HUES48 (cell line): Measurements from ENCODE around the gene RPS18.
A peak's percentile ranks its signal among the peaks of the same experiment; 100 is the strongest.
"Not testable (repeated sequence)": the region's sequence is repeated elsewhere in the genome, so short reads cannot be mapped to it uniquely, and the experiment has no call there.

Experiments used
- H3K27ac ChIP-seq: one replicate; pipeline ENCODE4 v1.7.0; 2013; ENCODE audit warnings: low read depth, low read length, inconsistent platforms
- H3K27me3 ChIP-seq: 2 replicates; pipeline ENCODE4 v1.6.1; 2013; ENCODE audit warnings: mild to moderate bottlenecking, low read length; ENCODE audit not compliant: control insufficient read depth, insufficient read depth
- H3K36me3 ChIP-seq: 2 replicates; pipeline ENCODE4 v1.6.1; 2013; ENCODE audit warnings: low read length; ENCODE audit not compliant: control insufficient read depth, insufficient read depth
- H3K4me1 ChIP-seq: 2 replicates; pipeline ENCODE4 v1.6.1; 2013; ENCODE audit warnings: mild to moderate bottlenecking, low read length; ENCODE audit not compliant: control insufficient read depth, insufficient read depth
- H3K4me3 ChIP-seq: 2 replicates; pipeline ENCODE4 v1.5.1; 2013; ENCODE audit warnings: mild to moderate bottlenecking, low read depth, low read length
- H3K9ac ChIP-seq: 2 replicates; pipeline ENCODE4 v1.6.1; 2013; ENCODE audit warnings: mild to moderate bottlenecking, low read depth, low read length, moderate library complexity
- H3K9me3 ChIP-seq: 2 replicates; pipeline ENCODE4 v1.6.1; 2013; ENCODE audit warnings: low read length; ENCODE audit not compliant: control insufficient read depth, insufficient read depth

RPS18 gene

DNA sequence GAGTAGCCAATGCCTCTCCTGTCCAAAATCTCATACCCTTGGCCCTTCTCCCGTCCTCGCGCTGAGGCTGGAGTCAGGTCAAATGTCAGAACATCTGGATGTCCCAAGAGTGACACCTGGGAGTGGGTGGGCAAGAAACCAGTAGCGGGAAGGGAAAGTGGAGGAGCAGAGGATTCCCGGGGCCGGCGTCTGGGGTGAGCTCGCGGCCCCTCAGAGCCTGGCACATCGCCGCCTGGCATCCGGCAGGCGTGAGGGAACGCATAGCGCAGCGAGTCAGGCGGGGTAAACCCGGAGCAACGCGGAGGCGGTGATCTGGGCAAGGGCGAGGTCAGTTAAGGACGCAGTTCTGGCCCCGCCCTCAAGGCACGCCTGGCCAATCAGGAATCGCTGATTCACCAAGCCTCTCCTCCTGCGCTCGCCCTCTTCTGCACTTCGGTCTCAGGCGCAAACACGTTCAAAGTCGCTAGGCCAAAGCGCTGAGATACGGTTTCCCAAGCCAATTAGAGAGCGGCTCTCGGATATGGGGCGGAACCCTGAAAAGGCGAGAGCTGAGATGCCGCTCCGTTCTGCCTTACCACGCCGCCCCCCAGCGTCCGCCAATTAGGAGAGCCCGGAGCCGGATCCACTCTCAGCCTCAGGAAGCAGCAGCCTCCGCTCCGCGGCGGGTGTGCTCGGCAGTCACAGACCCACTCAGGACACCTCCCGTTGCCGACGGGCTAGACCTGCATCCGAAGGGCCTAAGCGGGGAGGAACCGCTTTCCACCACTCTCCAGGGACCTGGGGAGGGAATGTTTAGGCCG, 22.7 kb upstream of the RPS18 start:
- Histone ChIP-seq H3K9ac (peak overlapping the region; percentile 65), H3K4me3 (peak overlapping the region; percentile 69), H3K27me3 (peaks cover 29% of the 10 kb centered on the region), H3K27ac (peak overlapping the region; percentile 77), H3K9me3 (no peaks in the 10 kb centered on the region), H3K4me1 (peaks cover 5% of the 10 kb centered on the region), H3K36me3 (peaks cover 9% of the 10 kb centered on the region)

DNA sequence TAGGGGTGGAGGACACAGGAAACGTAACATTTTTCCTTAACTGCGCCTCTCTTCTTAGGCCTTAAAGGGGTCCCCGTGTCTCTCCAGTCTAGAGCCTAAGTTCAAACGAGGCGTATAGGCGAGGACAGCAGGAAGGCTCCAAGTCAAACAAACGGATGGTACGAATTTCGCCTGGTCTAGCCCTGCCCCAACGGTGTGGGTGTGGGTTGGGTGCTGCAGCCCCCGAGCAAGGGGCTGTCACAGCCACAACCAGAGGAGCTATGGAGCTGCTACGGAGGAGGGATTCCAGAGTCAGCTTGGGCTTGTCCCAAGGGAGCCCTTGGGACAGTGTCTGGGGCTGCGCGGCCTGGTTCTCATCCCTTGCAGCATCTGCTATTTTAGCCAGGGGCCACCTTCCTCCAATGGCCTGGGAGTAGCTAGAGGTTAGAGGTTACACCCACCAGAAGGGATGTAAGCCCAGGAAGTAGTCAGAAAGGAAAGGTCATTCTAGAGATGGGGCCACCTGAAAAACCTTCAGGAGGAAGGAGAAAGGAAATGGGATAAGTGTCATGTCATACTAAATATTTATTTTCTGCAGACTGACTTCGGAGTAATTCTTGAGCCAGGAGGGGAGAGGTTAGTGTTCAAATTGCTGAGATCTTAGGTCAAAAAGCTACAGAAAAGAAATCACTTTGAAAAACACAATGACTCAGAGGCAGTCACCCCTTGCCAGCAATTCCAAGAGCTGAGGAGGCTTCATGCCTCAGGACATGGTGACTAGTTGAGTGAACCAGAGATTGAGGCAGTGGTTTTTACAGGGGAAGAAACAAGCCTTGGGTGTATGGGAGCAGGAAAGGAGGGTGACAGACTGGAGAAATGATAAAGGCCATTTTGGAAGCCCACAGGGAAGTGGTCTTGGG, 21.9 kb upstream of the RPS18 start:
- peak overlapping the region; percentile 65 for H3K9ac ChIP-seq
- peaks cover 9% of the 10 kb centered on the region for H3K36me3 ChIP-seq
- peak overlapping the region; percentile 77 for H3K27ac ChIP-seq
- H3K4me3 ChIP-seq, result peak overlapping the region; percentile 69
- H3K9me3 ChIP-seq, result no peaks in the 10 kb centered on the region
- H3K27me3 ChIP-seq, result peaks cover 29% of the 10 kb centered on the region
- peaks cover 5% of the 10 kb centered on the region for H3K4me1 ChIP-seq

DNA sequence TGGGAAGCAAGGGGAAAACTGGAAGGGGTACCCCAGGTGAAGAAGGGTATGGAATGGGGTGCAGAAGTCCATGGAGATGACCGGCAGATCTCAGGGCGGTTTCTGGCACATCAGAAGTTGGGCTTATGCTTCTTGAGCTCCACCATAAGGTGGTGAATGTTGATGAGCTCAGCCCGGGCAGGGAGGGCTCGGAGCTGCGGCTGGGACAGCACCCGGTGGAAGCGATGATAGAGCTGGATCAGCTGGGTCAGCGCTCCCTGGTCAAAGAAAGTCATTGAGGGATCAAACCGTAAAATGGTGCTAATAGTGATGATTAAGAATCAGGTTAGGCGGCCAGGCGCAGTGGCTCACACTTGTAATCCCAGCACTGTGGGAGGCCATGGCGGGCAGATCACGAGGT, 21.1 kb upstream of the RPS18 start:
- Histone ChIP-seq H3K27ac (no peak overlapping the region), H3K9ac (no peak overlapping the region)

DNA sequence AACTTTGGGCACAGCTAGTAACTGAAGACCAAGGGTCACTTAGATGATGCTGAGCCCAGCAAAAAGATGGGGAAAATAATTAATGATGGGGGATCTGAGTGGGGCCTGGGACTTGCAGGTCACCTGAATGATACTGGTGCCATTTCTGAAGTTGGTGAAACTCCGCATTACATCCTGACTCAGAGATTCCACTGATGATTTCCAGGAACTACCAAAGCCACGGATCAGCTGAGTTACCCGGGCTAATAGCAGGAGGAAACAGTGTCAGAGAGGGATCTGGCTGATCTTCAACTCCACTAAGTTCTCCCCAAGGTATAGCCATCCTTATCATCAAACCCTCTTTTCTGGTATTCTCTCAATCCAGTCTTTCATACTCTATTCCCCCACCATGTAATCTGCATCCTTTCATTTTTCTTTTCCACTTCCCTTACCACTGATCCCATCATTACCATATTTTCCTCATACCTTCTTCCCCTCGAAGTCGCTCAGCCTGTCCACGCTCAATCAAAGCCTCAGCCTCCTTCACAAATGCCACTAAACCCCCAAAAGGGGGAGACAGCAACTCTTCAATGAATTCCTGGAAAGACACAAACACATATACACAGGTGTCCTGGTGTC, 20.4 kb upstream of the RPS18 start:
- H3K27ac ChIP-seq, result no peak overlapping the region
- peaks cover 20% of the 10 kb centered on the region for H3K27me3 ChIP-seq
- peaks cover 9% of the 10 kb centered on the region for H3K36me3 ChIP-seq
- H3K4me1 ChIP-seq, result peaks cover 5% of the 10 kb centered on the region
- H3K9me3 ChIP-seq, result no peaks in the 10 kb centered on the region
- H3K9ac ChIP-seq, result no peak overlapping the region
- H3K4me3 ChIP-seq, result no peak overlapping the region

More for the DNA sequence above, 21.1 kb upstream of the RPS18 start:
- H3K36me3 ChIP-seq, result peaks cover 9% of the 10 kb centered on the region
- H3K9me3 ChIP-seq, result no peaks in the 10 kb centered on the region
- H3K4me3 ChIP-seq, result no peak overlapping the region
- H3K27me3 ChIP-seq, result peaks cover 28% of the 10 kb centered on the region
- H3K4me1 ChIP-seq, result peaks cover 5% of the 10 kb centered on the region

DNA sequence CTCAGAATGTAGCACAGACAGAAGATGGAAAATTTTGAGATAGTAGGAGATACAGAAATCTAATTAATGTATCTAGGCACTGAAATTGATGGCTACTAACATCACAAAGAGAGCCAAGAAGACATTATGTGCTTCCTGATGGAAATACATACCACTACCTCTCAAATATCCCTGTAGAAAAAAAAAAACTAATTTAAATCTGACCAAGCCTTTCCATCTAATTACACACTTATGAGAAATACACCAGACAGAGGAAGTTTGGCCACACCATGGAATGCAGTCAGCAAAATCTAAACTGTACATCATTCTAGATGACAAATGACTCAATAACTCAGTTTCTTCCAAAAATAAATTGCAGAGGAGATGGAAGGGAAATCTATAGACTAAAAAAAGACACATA, 19.1 kb upstream of the RPS18 start:
- Histone ChIP-seq H3K9me3 (no peaks in the 10 kb centered on the region), H3K27ac (no peak overlapping the region), H3K4me1 (peaks cover 5% of the 10 kb centered on the region), H3K9ac (no peak overlapping the region), H3K36me3 (peaks cover 10% of the 10 kb centered on the region), H3K27me3 (peaks cover 9% of the 10 kb centered on the region), H3K4me3 (no peak overlapping the region)

DNA sequence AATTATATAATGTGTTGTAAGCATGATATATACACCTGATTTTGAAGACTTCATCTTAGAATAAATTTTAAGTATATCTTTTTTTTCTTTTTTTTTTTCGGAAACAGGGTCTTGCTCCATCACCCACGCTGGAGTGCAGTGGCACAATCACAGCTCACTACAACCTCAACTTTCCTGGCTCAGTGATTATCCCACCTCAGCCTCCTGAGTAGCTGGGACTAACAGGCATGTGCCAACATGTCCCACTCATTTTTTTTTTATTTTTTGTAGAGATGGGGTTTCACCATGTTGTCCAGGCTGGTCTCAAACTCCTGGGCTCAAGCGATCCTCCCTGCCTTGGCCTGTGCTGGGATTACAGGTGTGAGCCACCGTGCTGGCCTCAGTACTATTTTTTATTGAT, 17.3 kb upstream of the RPS18 start:
- no peak overlapping the region for H3K9ac ChIP-seq
- no peaks in the 10 kb centered on the region for H3K27me3 ChIP-seq
- H3K27ac ChIP-seq, result no peak overlapping the region
- H3K4me3 ChIP-seq, result no peak overlapping the region
- H3K9me3 ChIP-seq, result no peaks in the 10 kb centered on the region
- peaks cover 16% of the 10 kb centered on the region for H3K36me3 ChIP-seq
- H3K4me1 ChIP-seq, result no peaks in the 10 kb centered on the region

DNA sequence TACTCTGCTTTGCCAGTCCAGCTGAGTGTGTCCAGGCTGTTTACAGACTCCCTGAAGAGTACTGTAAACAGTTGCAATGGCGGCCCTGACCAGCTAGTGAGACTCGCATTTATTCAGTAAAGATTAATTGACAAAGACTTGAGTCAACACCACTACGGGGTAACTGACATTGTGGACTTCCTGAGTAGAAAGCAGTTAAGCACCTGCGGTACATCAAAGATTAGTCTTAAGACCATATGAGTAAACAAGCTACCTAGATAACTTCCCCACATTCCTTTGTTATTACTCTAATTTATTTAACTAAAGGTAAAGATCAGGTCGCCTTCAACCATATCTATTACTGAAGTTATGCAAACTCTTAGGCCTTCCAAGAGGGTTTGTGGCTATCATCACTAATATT, 12.8 kb upstream of the RPS18 start:
- Histone ChIP-seq H3K36me3 (peaks cover 38% of the 10 kb centered on the region), H3K9me3 (no peaks in the 10 kb centered on the region), H3K4me1 (no peaks in the 10 kb centered on the region), H3K27me3 (no peaks in the 10 kb centered on the region), H3K4me3 (no peak overlapping the region), H3K27ac (no peak overlapping the region), H3K9ac (no peak overlapping the region)

DNA sequence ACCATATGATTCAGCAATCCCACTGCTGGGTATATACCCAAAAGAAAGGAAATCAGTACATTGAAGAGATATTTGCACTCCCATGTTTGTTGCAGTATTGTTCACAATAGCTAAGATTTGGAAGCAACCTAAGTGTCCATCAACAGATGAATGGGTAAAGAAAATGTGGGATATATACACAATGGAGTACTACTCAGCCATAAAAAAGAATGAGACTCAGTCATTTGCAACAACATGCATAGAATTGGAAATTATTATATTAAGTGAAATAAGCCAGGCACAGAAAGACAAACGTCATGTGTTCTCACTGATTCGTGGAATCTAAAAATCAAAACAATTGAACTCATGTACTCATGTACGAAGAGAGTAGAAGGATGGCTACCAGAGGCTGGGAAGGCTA, 9.4 kb upstream of the RPS18 start:
- not testable (repeated sequence) for H3K4me1 ChIP-seq, H3K4me3 ChIP-seq, H3K27ac ChIP-seq, H3K9me3 ChIP-seq, H3K9ac ChIP-seq, H3K27me3 ChIP-seq
- peaks cover 67% of the 10 kb centered on the region for H3K36me3 ChIP-seq

DNA sequence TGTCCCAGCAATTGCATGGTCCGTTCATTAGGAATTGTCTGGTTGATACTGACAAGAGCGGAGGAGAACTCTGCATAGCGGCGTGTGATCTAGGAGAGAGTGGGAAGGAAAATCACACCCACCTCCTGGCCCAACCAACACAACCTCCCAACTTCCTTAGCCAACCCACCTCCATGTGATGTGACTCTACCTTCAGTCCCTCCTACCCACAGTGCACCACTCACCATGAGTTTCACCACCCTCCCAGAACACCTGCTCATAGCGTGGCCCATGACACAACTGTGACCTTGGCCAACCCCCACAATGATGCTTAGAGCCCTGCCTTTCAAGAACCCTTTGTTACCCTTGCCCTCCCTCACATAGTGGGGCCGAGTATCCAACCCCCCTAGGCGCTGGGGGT, 7.9 kb upstream of the RPS18 start:
- H3K9me3 ChIP-seq, result no peaks in the 10 kb centered on the region
- no peak overlapping the region for H3K9ac ChIP-seq
- no peaks in the 10 kb centered on the region for H3K4me1 ChIP-seq
- no peak overlapping the region for H3K27ac ChIP-seq
- no peaks in the 10 kb centered on the region for H3K27me3 ChIP-seq
- H3K4me3 ChIP-seq, result no peak overlapping the region
- peaks cover 79% of the 10 kb centered on the region for H3K36me3 ChIP-seq

DNA sequence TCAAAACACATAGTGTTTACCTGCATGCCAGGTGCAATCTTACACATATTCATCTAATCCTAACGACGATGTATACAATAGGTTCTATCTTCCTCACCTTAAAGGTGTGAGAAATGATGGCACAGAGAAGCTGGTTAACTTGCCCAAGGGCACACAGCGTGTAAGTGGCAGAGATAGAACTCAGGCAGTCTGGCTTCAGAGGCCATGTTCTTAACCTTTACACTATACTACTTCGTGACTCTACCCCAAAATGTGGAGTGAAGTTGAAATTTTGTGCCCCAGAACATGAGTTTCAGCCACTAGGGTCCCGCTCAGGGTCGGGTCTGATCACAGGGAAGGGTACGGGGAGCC, 783 bp upstream of the RPS18 start:
- peak overlapping the region; percentile 98 for H3K27ac ChIP-seq
- H3K9me3 ChIP-seq, result no peaks in the 10 kb centered on the region
- no peaks in the 10 kb centered on the region for H3K27me3 ChIP-seq
- H3K4me1 ChIP-seq, result peaks cover 19% of the 10 kb centered on the region
- H3K36me3 ChIP-seq, result peaks cover 72% of the 10 kb centered on the region
- H3K4me3 ChIP-seq, result peak overlapping the region; percentile 99
- peak overlapping the region; percentile 97 for H3K9ac ChIP-seq
